Measurements from ENCODE around the gene GAREM1.

GAREM1 gene

GRCh38 chr18:32381761-32382160 lies 88.9 kb downstream of the GAREM1 start:
- DNase-seq (ENCODE audit: low spot score in 2 of 2) (no peak), ATAC-seq (ENCODE audit: low read depth) (no peak)
- Mint-ChIP-seq H3K27ac (no peak overlapping the region), H3K36me3 (no peaks in the 10 kb centered on the region), H3K27me3 (no peaks in the 10 kb centered on the region), H3K9me3 (no peaks in the 10 kb centered on the region), H3K4me3 (no peak overlapping the region), H3K4me1 (no peaks in the 10 kb centered on the region)

- Mint-ChIP-seq H3K27ac (no peak overlapping the region), H3K9me3 (no peaks in the 10 kb centered on the region), H3K4me1 (no peaks in the 10 kb centered on the region), H3K36me3 (no peaks in the 10 kb centered on the region), H3K27me3 (no peaks in the 10 kb centered on the region), H3K4me3 (no peak overlapping the region)
- ATAC-seq (ENCODE audit: low read depth) (no peak), DNase-seq (ENCODE audit: low spot score in 2 of 2) (no peak)
These were observed 90.1 kb downstream of the GAREM1 start for GRCh38 chr18:32380559-32380958.

GRCh38 chr18:32379891-32380290 lies 90.8 kb downstream of the GAREM1 start:
- DNase-seq (ENCODE audit: low spot score in 2 of 2), result no peak
- H3K27ac Mint-ChIP-seq, result no peak overlapping the region
- H3K4me3 Mint-ChIP-seq, result no peak overlapping the region
- H3K9me3 Mint-ChIP-seq, result no peaks in the 10 kb centered on the region
- no peaks in the 10 kb centered on the region for H3K27me3 Mint-ChIP-seq
- no peaks in the 10 kb centered on the region for H3K4me1 Mint-ChIP-seq
- no peak for ATAC-seq (ENCODE audit: low read depth)
- no peaks in the 10 kb centered on the region for H3K36me3 Mint-ChIP-seq

- no peak for ATAC-seq (ENCODE audit: low read depth)
- no peaks in the 10 kb centered on the region for H3K27me3 Mint-ChIP-seq
- no peaks in the 10 kb centered on the region for H3K36me3 Mint-ChIP-seq
- no peak overlapping the region for H3K4me3 Mint-ChIP-seq
- no peaks in the 10 kb centered on the region for H3K9me3 Mint-ChIP-seq
- DNase-seq (ENCODE audit: low spot score in 2 of 2), result no peak
- no peak overlapping the region for H3K27ac Mint-ChIP-seq
- H3K4me1 Mint-ChIP-seq, result no peaks in the 10 kb centered on the region
These were observed 92.0 kb downstream of the GAREM1 start for GRCh38 chr18:32378705-32379104.

GRCh38 chr18:32373995-32374394 lies 96.7 kb downstream of the GAREM1 start:
- no peak overlapping the region for H3K27ac Mint-ChIP-seq
- no peak overlapping the region for H3K4me3 Mint-ChIP-seq
- DNase-seq (ENCODE audit: low spot score in 2 of 2) (no peak), ATAC-seq (ENCODE audit: low read depth) (no peak)
- H3K9me3 Mint-ChIP-seq, result no peaks in the 10 kb centered on the region
- peaks cover 2% of the 10 kb centered on the region for H3K27me3 Mint-ChIP-seq
- no peaks in the 10 kb centered on the region for H3K36me3 Mint-ChIP-seq
- no peaks in the 10 kb centered on the region for H3K4me1 Mint-ChIP-seq

- no peak overlapping the region for H3K4me3 Mint-ChIP-seq
- peaks cover 2% of the 10 kb centered on the region for H3K27me3 Mint-ChIP-seq
- DNase-seq (ENCODE audit: low spot score in 2 of 2) (no peak), ATAC-seq (ENCODE audit: low read depth) (no peak)
- no peak overlapping the region for H3K27ac Mint-ChIP-seq
- H3K4me1 Mint-ChIP-seq, result no peaks in the 10 kb centered on the region
- no peaks in the 10 kb centered on the region for H3K9me3 Mint-ChIP-seq
- no peaks in the 10 kb centered on the region for H3K36me3 Mint-ChIP-seq
These were observed 97.2 kb downstream of the GAREM1 start for GRCh38 chr18:32373505-32373904.

GRCh38 chr18:32372381-32373061 lies 98.2 kb downstream of the GAREM1 start:
- Mint-ChIP-seq H3K9me3 (no peaks in the 10 kb centered on the region), H3K36me3 (no peaks in the 10 kb centered on the region), H3K4me3 (no peak overlapping the region), H3K27me3 (peaks cover 2% of the 10 kb centered on the region), H3K27ac (no peak overlapping the region), H3K4me1 (no peaks in the 10 kb centered on the region)
- no peak for DNase-seq (ENCODE audit: low spot score in 2 of 2)
- no peak for ATAC-seq (ENCODE audit: low read depth)

- Mint-ChIP-seq H3K36me3 (no peaks in the 10 kb centered on the region), H3K4me3 (no peak overlapping the region), H3K27ac (no peak overlapping the region), H3K27me3 (peaks cover 2% of the 10 kb centered on the region), H3K9me3 (no peaks in the 10 kb centered on the region), H3K4me1 (no peaks in the 10 kb centered on the region)
- ATAC-seq (ENCODE audit: low read depth), result no peak
- DNase-seq (ENCODE audit: low spot score in 2 of 2), result no peak
These were observed 98.7 kb downstream of the GAREM1 start for GRCh38 chr18:32372047-32372380.

- peaks cover 2% of the 10 kb centered on the region for H3K27me3 Mint-ChIP-seq
- no peaks in the 10 kb centered on the region for H3K4me1 Mint-ChIP-seq
- H3K9me3 Mint-ChIP-seq, result no peaks in the 10 kb centered on the region
- no peak overlapping the region for H3K4me3 Mint-ChIP-seq
- ATAC-seq (ENCODE audit: low read depth) (no peak), DNase-seq (ENCODE audit: low spot score in 2 of 2) (no peak)
- no peaks in the 10 kb centered on the region for H3K36me3 Mint-ChIP-seq
- H3K27ac Mint-ChIP-seq, result no peak overlapping the region
These were observed 99.3 kb downstream of the GAREM1 start for GRCh38 chr18:32371384-32371783.

- Mint-ChIP-seq H3K9me3 (no peaks in the 10 kb centered on the region), H3K4me1 (no peaks in the 10 kb centered on the region)
- DNase-seq (ENCODE audit: low spot score in 2 of 2), result no peak
These were observed 101.7 kb downstream of the GAREM1 start for GRCh38 chr18:32368991-32369390.

GRCh38 chr18:32368170-32368569 lies 102.5 kb downstream of the GAREM1 start:
- Mint-ChIP-seq H3K27ac (no peak overlapping the region), H3K9me3 (no peaks in the 10 kb centered on the region), H3K27me3 (peaks cover 4% of the 10 kb centered on the region), H3K4me1 (no peaks in the 10 kb centered on the region), H3K36me3 (no peaks in the 10 kb centered on the region), H3K4me3 (no peak overlapping the region)
- DNase-seq (ENCODE audit: low spot score in 2 of 2) (no peak), ATAC-seq (ENCODE audit: low read depth) (no peak)

More at GRCh38 chr18:32368991-32369390, 101.7 kb downstream of the GAREM1 start:
- no peak overlapping the region for H3K27ac Mint-ChIP-seq
- no peak for ATAC-seq (ENCODE audit: low read depth)
- peaks cover 4% of the 10 kb centered on the region for H3K27me3 Mint-ChIP-seq
- H3K4me3 Mint-ChIP-seq, result no peak overlapping the region
- no peaks in the 10 kb centered on the region for H3K36me3 Mint-ChIP-seq

- no peak overlapping the region for H3K4me3 Mint-ChIP-seq
- DNase-seq (ENCODE audit: low spot score in 2 of 2) (no peak), ATAC-seq (ENCODE audit: low read depth) (no peak)
- H3K4me1 Mint-ChIP-seq, result no peaks in the 10 kb centered on the region
- no peaks in the 10 kb centered on the region for H3K36me3 Mint-ChIP-seq
- H3K27ac Mint-ChIP-seq, result no peak overlapping the region
- H3K27me3 Mint-ChIP-seq, result peaks cover 3% of the 10 kb centered on the region
- H3K9me3 Mint-ChIP-seq, result no peaks in the 10 kb centered on the region
These were observed 103.8 kb downstream of the GAREM1 start for GRCh38 chr18:32366586-32367538.

GRCh38 chr18:32362484-32362883 lies 108.2 kb downstream of the GAREM1 start:
- no peak for DNase-seq (ENCODE audit: low spot score in 2 of 2)
- H3K27ac Mint-ChIP-seq, result no peak overlapping the region
- no peaks in the 10 kb centered on the region for H3K36me3 Mint-ChIP-seq
- no peaks in the 10 kb centered on the region for H3K9me3 Mint-ChIP-seq
- no peak overlapping the region for H3K4me3 Mint-ChIP-seq
- peaks cover 5% of the 10 kb centered on the region for H3K27me3 Mint-ChIP-seq
- H3K4me1 Mint-ChIP-seq, result no peaks in the 10 kb centered on the region
- no peak for ATAC-seq (ENCODE audit: low read depth)

- no peaks in the 10 kb centered on the region for H3K4me1 Mint-ChIP-seq
- H3K36me3 Mint-ChIP-seq, result no peaks in the 10 kb centered on the region
- peaks cover 5% of the 10 kb centered on the region for H3K27me3 Mint-ChIP-seq
- no peaks in the 10 kb centered on the region for H3K9me3 Mint-ChIP-seq
- DNase-seq (ENCODE audit: low spot score in 2 of 2), result no peak
- no peak for ATAC-seq (ENCODE audit: low read depth)
- H3K27ac Mint-ChIP-seq, result no peak overlapping the region
- no peak overlapping the region for H3K4me3 Mint-ChIP-seq
These were observed 109.9 kb downstream of the GAREM1 start for GRCh38 chr18:32360682-32361345.

All from memory B cell (primary cell).